SK-N-MC (cell line): Measurements from ENCODE around the gene TAF1.

ENCODE experiments used
- EZH2 ChIP-seq: fragments of 200-600 bp; sonication (generic); IDR thresholded peaks from one replicate; pipeline ENCODE4 v1.6.1; 2017; ENCODE audit warnings: antibody characterized with exemption
- FOXP2 ChIP-seq: optimal IDR thresholded peaks from 2 replicates; pipeline ENCODE3; 2011; ENCODE audit warnings: mild to moderate bottlenecking, moderate library complexity; ENCODE audit not compliant: insufficient read depth; ENCODE audit errors: extremely low read length, control extremely low read depth
- POLR2AphosphoS5 ChIP-seq: IDR thresholded peaks from 2 replicates; pipeline ENCODE4 v1.6.1; 2012; ENCODE audit warnings: mild to moderate bottlenecking, low read depth, low read length, borderline replicate concordance

DNA sequence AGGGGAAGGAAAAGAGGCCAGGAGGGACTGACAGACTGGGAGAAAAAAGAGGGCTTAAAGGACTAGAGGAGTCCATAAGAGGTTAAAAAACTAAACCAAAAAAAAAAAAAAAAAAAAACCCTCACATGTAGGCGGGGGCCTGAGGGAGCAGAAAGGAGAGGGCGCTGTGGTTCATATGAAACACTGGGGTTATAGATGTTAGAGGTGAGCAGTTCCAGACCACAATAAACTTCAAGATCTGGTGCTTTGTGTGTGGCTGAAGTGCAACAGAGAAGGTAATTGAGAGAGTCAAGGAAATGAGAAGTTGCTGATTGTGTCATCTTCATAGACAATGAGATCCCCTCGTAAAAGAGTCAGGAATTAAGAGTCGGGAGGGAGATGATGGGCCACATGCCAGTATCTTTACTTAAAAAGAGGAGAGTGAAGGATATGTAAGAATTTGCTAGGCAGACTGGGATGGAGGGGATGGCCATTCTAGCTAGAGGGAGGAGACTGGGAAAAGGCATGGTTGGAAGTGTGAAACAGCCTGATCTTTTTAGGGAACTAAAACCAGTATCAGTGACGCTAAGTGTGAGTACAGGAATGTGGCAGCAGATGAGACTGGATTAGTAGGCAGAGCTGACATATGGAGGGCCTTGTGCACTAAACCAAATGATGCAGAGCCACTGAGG lies 148.3 kb downstream of the TAF1 start:
- TF ChIP-seq EZH2 (no peak), POLR2AphosphoS5 (no peak), FOXP2 (no peak)
